HG02623 (cell line): ENCODE results near the gene TGFBR3.

Experiments used
- ATAC-seq: cut with Tn5 transposase; IDR thresholded peaks from one replicate; pipeline ENCODE4 v1.9.1; 2021; ENCODE audit warnings: moderate library complexity; ENCODE audit not compliant: unreplicated experiment

TGFBR3 gene

DNA sequence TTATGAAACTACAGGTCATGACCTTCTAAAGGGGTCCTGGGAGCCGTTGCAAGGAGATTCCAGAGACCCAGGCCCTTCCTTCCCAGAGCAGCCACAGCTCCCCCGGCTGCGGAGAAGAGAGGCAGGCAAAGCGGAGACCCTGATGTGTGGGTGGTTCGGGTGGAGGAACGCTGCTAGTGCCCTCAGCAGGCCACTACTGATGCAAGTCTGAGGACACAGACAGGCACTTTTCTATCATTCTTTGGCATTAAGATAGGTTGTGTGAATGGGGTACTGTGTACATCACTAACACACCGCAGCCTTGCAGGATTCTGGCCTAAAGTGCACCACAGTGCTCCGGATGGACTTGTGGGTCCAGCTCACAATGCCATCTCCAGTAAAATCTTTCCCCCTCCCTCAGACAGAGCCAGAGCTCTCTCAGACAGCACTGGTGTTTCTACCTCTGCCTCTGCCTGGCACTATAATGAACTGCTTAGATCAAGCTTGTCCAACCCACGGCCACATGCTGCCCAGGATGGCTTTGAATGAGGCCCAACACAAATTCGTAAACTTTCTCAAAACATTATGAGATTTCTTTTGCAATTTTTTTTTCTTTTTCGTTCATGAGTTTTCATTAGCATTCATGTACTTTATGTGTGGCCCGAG, 121.4 kb downstream of the TGFBR3 start:
- ATAC-seq: no peak

DNA sequence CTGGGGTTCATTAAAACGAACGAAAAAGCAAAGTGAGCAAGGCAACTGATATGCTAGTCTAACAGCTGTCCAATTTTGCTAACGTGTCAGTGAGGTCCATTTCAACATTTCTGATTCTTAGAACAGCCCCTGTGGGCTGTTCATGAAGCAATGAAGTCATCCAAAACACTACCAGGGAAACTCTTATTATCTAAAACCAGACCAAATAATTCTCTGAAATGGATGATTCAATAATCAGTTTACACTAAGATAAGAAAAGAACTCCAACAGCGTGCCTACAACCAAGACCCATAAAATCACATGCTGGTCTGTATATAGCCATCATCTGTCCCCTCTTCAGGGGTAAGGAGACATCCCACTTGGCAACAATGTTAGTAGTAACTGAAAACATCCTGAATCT, 122.7 kb downstream of the TGFBR3 start:
- ATAC-seq: no peak

DNA sequence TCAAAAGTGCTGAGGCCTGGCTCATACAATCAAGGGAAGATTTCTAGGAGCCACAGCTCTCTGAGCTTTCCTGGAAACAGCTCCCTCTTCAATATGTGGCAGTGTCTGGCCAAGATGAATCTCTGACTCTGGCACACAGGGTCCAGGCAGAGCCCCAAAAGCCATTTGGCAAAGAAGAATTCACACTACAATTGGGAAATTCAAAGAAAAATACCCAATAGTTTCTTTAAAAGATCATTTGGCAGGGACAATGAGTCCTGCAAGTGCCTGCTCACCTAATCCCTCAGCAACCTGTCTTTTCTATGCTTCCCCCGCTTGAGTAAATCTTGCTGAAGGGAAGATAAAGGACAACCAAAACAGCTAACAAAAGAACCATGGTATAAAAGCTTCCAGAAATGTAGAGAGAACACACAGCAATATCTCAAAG, 124.6 kb downstream of the TGFBR3 start:
- no peak for ATAC-seq

DNA sequence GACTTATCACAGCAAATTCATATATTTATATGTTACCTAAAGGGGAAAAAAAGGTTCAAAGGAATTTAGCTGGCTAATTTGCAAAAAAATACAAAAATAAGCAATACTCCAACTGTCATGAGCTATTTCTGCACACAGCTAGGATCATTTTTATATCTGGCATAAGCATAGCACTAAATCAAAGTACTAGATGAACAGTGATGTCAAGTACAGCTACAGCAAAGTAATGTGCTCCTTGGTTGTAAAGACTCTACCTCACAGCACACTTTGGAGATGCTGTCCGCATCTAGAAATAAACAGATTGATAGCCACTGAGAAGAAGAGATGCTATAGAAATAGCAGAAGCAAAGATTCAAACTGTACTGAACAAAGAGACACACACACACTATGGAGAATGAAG, 125.4 kb downstream of the TGFBR3 start:
- no peak for ATAC-seq

DNA sequence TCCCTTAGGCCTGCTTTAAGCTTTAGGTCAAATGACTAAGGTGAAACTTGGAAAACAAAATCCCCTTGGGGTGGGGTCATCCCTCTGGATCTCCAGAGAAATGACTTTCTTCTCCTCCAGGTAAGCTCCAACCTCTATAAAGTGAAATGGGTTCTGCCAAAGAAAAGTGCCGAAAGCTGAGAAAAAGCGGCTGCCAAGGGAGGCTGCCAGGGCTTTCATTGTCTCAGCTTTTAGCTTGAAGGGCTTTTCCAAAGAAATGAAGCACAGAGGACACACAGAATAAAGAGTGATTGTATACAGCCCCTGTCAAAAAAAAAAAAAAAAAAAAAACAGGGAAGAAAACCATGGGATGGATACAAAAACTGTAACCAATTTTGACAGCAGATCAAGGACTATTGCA, 126.9 kb downstream of the TGFBR3 start:
- no peak for ATAC-seq

DNA sequence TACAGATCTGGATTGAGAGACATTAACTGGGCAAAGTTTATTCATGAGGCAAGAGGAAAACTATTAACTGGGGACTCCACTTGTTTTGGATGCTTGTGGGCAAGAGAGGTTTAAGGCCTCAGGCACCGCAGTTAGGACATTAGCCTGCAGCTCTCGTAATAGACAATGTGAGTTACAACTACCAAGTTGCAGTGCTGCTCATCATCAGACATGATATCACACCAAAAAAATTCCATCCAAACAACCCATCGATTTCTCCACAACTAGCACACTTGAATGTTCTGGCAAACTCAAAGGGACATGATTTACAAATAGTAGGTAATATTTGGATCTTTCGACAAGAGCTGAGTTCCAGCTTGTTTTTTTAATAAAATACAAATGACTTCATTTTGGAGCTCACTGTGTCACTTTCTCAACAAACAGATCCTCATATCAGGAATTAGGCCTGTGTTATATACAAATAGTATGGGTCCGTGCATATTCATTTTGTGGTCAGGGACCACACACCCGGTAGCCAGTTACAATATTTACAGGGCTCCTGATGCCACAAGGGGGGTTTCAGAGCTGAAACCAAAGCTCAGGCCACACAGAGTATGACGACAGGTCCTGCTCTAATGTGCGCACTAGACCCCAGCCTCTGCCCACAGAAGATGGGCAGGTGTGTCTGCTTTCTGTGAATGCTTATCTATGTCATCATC, 128.0 kb downstream of the TGFBR3 start:
- ATAC-seq: no peak

DNA sequence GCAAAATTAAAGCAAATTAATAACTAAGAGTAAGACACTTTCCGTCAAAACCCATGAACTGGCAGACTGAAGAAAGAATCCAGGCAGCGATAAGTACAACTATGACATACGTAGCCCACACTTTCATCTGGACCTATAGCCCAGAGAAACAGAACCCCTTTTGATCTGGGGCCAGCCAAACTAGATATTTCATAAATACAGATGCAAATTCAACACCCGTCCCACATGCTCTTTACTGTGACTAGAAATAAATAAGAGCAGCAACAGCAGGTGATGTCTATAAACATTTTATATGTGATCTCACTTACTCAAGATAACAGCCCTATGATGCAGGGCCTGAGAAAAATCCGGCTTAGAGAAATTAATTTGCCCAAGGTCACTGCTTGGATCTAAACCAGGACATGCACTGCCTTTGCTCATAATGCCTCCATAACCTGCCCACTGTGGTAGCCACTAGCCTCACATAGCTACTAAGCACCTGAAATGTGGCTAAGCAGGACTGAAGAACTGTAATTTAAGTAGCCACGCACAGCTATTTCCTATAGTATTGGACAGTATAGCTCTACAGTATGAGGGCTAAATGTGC, 130.2 kb downstream of the TGFBR3 start:
- no peak for ATAC-seq

DNA sequence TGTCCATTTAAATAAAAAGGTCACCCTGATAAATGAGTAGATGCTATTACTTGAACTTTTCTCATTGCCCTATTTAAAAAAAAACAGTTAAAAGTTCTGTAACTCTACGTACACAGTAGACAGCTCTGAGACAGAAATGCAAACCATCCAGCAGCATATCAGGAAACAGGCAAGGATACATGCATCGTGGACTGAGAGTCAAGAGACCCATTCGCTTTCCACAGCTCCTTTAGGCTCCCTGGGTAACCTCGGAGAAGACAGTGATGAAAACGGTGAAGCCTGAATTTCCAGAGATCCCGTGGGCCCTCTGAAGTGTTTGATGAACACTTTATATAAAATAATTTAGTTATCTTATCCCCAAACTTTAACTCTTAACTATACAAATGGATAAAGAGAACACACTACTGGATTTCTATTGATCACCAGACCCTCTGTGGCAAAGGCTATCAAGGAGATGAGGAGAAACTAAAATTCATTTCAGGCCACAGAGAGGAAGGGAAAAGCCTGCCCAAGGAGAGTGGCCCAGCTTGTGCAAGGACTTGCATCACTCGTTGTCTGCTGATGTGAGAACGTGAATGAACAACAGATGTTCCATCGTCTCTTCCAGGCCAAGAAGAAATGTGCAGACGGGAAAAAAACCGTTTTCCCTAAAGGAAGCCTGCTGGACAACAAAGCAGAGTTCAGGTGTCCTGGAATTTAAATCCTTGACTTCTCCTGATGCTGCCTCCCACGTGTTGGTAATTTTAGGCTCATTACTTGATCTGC, 131.0 kb downstream of the TGFBR3 start:
- ATAC-seq: no peak

DNA sequence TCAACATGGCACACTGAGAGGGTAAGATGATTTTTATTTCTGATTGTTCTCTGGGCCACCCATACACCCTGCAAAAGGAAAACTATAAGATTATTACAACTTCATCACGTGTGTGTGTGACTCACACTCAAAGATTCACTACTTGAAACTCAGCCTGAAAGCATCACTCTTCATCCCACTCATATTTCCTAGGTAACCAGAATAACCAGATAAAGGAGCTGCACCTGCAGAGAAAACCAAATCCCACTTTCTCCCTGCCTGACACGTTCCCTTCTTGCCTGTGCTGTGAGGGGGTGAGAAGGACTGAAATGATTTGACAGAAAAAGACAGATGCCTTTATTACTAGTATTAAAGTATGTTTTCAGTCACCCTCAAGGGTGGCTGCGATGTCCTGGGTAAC, 131.6 kb downstream of the TGFBR3 start:
- no peak for ATAC-seq

DNA sequence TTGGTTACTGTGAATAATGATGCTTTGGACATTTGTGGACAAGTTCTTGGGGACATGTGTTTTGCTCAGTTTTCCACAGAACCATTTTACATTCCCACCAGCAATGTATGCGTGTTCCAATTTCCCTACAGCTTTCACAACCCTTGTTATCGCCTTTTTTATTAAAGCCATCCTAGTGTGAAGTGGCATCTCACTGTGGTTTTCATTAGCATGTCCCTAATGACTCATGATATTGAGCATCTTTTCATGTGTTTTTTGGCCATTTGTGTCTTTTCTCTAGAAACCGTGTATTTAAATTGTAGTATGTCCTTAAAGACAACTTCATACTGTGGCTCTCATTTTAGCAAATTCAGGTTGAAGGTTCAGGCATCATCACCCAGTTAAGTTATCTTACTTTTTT, 132.1 kb downstream of the TGFBR3 start:
- no peak for ATAC-seq

DNA sequence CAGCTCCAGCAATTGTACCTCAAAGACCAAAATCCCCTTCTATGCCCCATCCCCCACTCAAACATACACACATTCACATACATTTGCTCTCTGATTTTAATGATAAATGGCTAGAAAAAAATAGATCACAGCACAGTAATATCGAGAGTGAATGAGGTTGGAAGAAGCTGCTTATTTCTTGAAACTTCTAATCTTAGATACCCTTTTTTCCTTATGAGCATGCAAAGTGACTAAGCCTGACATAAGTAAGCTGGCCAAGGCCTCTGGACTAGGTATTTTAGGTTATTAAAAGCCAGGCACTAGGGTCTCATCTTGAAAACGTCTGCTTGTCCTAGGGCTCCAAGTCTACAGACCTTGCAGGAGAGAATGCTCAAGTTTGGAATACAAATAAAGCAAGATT, 133.6 kb downstream of the TGFBR3 start:
- ATAC-seq: peak; percentile 41

DNA sequence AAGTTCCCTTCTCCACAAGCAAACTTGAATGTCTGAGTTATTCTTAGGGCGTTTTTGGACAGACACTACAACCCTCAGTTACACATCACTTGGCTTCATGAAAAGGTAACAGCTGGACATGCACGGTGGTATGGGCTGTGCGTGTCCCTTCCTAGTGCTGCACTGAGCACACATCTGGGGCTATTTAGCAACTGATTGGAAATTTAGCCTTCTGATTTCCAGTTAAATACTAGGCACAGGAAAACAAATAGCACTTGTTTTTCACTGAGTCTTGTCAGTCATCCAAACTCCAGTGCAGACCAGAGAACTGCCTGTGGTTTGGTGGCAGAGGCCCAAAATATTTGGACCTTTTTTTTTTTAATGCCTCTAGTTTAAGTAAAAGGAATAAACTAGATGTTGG, 134.7 kb downstream of the TGFBR3 start:
- ATAC-seq: no peak

DNA sequence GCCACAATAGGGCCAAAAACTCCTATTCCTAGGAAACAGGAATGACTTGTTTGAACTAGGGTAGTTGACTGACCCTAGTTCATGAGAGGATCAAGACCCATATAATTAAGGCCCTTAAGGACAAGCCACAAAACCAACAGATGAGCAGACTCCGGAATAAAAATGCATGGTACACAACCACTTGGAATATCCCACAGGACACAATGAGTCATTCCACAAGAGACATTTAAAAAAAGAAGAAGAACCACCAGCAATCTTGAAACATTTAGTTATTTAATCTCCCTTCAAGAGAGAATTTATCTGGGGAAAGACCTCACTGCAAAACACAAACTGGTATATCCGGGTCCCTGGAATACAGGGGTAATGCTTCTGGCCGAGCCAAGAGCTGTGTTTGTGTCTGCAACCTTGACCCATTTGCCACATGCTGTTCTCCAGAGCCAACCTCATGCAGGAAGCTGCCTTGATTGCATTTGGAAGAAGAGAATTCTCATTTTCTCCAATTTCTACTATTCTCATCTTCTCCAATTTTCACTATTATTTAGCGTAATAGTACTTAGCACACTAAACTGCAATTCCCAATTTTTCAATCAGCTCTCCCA, 135.5 kb downstream of the TGFBR3 start:
- ATAC-seq: no peak

DNA sequence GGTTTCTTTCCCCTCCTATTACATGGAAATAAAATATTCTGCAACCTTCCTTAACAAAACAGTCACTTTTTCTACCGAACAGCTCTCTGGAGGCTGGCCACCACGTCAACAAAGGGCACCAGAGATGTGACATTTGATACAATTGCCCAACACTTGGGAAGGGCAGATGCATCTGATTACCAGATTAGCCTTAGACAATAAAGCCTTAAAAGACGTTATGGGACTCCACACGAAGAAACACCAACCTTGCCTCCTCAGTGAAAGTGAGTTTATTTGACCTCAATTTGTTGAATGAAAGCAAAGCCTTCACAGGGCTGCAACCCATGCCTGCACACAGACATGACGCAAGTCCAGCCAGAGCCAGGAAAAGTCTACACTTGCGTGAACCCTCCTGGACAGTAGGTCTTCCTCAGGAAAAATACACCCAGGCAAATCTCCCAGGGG, 136.1 kb downstream of the TGFBR3 start:
- ATAC-seq: no peak

DNA sequence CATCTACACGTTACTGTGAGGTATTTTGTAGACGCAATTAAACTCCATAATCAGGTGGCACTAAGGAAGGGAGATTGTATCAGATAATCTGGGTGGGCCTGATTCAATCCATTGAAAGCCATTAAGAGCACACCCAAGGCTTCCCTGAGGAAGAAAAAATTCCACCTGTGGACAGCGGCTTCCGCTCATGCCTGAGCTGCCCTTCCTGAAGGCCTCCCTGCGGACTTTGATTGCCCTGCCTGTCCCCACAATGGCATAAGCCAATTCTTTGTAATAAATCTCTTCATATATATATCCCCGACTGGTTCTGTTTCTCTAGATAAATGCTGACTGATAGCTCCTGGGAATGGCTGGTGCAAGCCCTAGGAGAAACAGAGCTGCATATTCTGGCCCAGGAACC, 138.3 kb downstream of the TGFBR3 start:
- ATAC-seq: no peak

DNA sequence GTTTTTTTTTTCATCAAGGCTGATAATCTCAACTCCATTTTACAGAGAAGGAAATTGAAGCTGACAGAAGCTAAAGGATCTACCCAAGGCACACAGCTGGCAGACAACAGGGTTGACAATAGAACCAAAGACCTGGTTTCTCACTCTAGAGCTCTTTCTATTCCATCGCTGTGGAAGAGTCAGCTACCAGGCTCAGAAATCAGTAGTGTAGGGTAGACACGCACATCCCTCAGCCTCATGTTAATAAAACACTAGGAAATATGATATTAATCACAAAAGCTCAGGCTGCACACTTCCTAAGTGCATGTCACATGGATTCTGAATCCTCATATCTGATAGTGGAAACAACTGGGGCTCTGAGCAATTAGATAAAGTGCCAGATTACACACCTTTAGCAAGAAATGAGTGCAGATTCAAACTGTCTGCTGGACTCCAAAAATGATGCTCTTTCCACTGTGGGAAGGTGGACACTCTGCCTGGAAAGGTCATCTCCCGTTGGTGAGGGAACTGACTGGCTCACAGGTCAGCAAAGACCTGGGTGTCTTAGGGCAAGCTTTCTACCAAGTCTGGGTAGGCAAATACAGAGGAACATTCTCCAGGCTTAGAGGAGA, 139.1 kb downstream of the TGFBR3 start:
- no peak for ATAC-seq

DNA sequence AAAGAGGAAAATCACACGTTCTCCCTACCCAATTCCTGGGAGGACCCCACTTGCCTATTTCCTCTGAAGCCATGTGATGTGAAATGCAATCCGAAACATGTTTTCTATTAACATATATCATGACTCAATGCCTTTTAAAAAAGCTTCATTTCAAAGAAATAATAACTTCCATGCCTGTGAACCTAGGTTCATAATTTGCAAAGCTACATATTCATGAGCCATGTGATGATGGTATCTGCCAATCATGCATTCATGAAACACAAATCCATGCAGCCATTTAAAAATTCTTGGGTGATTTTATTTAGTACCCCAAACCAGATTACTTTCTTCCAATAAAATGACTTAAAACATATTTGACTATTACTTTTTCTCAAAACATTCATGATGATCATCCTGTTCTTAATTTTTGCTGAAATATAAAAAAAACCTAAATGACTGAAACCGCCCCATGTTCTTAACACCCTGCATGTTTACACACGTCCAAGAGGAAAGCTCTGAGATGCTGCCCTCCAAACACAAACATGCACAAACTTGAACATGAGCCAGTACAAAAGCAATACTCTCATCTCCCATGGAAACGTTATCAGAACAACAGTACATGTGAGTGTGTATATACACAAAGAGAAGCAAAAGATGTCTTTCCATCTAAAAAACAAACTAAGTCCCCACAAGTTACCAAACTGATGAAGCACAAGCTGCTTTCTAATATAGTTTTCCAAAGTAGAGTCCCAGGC, 140.1 kb downstream of the TGFBR3 start:
- no peak for ATAC-seq

DNA sequence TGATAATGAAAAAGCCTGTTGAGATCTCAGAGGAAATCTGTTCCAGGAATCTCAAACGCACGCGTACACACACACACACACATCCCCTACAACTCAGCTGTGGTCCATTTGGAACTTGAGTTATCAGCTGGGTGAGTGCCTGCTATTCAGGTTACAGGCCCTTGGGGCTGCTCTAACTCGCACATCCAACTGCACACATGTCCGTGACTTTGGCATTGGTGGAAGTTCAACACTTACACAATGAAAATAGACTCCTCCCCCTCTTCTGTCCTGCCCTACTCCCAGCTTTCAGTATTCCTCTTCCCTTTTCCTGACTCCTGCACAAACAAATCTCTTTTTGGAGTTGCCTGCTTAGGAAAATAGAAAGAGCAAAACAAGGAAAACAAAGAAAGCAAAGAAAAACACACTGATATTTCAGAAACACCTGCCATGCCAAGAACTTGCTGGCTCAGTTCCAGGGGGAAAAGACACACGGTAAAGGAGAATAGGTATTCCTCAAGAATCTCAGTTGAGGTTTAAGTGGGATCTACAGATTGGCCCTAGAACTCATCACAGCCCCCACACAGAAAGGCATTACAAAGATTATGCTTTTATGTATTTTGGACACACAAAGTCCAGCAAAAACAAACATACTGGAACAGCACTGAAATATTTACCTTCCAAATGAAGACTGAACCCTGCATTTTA, 140.9 kb downstream of the TGFBR3 start:
- ATAC-seq: no peak

DNA sequence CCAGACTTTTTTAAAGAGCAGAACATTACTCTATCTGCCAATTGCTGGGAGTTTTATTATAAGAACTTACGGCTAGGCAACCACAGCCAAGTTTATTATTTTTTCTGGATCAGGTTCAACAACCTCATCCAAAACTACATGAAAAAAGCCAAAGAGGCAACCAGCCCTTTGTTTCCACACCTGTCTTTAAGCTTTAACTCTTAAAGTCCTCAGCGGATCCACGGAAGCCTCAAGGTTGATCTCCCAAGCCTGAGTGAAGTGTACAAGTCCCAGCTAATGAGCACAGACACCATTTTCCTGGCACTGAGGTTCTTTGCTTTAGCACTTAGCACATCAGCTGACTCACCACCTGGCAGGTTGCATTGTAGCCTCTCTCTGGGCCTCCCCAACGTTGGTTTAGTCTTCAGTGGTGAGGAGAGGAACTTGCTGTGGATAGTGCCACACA, 143.1 kb downstream of the TGFBR3 start:
- ATAC-seq: no peak

DNA sequence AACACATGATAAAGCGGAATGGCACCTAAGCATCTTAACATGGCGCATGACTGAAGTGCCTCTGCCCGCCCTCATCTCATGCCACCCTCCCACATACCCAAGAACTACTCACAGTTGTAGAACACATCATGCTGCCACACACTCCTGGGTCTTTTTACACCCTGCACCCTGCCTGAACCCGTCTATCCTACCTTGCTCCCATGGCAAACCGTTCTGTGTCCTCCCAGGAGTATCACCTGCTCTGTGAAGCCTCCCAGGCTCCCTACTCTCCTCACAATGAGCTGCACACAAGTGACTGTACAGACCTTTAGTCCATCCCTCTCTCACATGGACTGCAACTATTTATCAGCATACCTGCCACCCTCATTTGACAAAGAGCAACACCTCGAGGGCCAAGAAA, 144.0 kb downstream of the TGFBR3 start:
- no peak for ATAC-seq
